ENCODE results near the gene MYO1E.

MYO1E gene

GRCh38 chr15:59174151-59174834 lies 198.4 kb downstream of the MYO1E start:
- TF ChIP-seq CTCF (IDR thresholded peaks at IDR 0.05; ENCODE audit: low read length, missing control alignments), result no peak
- no peak for DNase-seq (ENCODE audit: low read depth)
- no peak overlapping the region for H3K4me3 ChIP-seq (replicated peaks; ENCODE audit: low read depth, low read length)

- no peak for TF ChIP-seq CTCF (IDR thresholded peaks at IDR 0.05; ENCODE audit: low read length, missing control alignments)
- no peak overlapping the region for H3K4me3 ChIP-seq (replicated peaks; ENCODE audit: low read depth, low read length)
- DNase-seq (ENCODE audit: low read depth), result no peak
Observed at GRCh38 chr15:59173194-59173593, 199.5 kb downstream of the MYO1E start.

GRCh38 chr15:59172289-59172901 lies 200.3 kb downstream of the MYO1E start:
- peak; percentile 12 for TF ChIP-seq CTCF (IDR thresholded peaks at IDR 0.05; ENCODE audit: low read length, missing control alignments)

GRCh38 chr15:59171067-59171397 lies 201.6 kb downstream of the MYO1E start:
- DNase-seq (ENCODE audit: low read depth), result no peak
- TF ChIP-seq CTCF (IDR thresholded peaks at IDR 0.05; ENCODE audit: low read length, missing control alignments), result no peak
- no peak overlapping the region for H3K4me3 ChIP-seq (replicated peaks; ENCODE audit: low read depth, low read length)

More at GRCh38 chr15:59172289-59172901, 200.3 kb downstream of the MYO1E start:
- no peak overlapping the region for H3K4me3 ChIP-seq (replicated peaks; ENCODE audit: low read depth, low read length)
- DNase-seq (ENCODE audit: low read depth), result no peak

- no peak overlapping the region for H3K4me3 ChIP-seq (replicated peaks; ENCODE audit: low read depth, low read length)
- TF ChIP-seq CTCF (IDR thresholded peaks at IDR 0.05; ENCODE audit: low read length, missing control alignments), result no peak
- DNase-seq (ENCODE audit: low read depth), result peak; percentile 34
Observed at GRCh38 chr15:59170295-59171066, 202.2 kb downstream of the MYO1E start.

- no peak for TF ChIP-seq CTCF (IDR thresholded peaks at IDR 0.05; ENCODE audit: low read length, missing control alignments)
- DNase-seq (ENCODE audit: low read depth), result peak; percentile 86
- no peak overlapping the region for H3K4me3 ChIP-seq (replicated peaks; ENCODE audit: low read depth, low read length)
Observed at GRCh38 chr15:59169251-59169708, 203.4 kb downstream of the MYO1E start.
